Measurements from ENCODE around the gene ZBTB18. TPM values are rescaled to one million over a fixed set of nuclear protein-coding genes. Genes with fewer than 3 reads are reported as not detected.
"Not testable (repeated sequence)": the region's sequence is repeated elsewhere in the genome, so short reads cannot be mapped to it uniquely, and the experiment has no call there.

Gene ZBTB18
- total RNA-seq, 2 experiments from 2014 or later: 8.2 TPM

DNA sequence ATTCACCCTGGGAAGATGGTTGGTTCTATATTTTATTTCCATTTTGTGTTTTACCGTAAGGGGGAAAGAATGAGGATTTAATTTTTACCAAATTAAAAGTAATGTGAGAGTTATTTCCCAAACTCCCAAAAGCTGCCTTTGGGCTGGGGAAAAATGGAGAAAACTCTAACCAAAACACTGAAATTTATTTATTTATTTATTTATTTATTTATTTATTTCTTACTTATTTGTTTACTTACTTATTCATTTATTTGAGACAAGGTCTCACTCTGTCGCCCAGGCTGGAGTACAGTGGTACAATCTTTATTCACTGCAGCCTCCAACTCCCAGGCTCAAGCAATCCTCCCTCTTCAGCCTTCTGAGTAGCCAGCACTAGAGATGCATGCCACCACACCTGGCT, 38.0 kb upstream of the ZBTB18 start:
- Mint-ChIP-seq H3K27ac (no peak overlapping the region), H3K27me3 (no peaks in the 10 kb centered on the region), H3K9me3 (no peaks in the 10 kb centered on the region), H3K4me3 (no peak overlapping the region), H3K36me3 (ENCODE audit: low read depth) (no peaks in the 10 kb centered on the region), H3K4me1 (ENCODE audit: low read depth) (peaks cover 6% of the 10 kb centered on the region)
- no peak for DNase-seq
- intact Hi-C loops (cut with micrococcal nuclease): no loop called here
- no peak for ATAC-seq
- POLR2A ChIA-PET: no interaction called here
- CTCF ChIA-PET: no interaction called here
- no peak for TF ChIP-seq CTCF (IDR thresholded peaks at IDR 0.05)

DNA sequence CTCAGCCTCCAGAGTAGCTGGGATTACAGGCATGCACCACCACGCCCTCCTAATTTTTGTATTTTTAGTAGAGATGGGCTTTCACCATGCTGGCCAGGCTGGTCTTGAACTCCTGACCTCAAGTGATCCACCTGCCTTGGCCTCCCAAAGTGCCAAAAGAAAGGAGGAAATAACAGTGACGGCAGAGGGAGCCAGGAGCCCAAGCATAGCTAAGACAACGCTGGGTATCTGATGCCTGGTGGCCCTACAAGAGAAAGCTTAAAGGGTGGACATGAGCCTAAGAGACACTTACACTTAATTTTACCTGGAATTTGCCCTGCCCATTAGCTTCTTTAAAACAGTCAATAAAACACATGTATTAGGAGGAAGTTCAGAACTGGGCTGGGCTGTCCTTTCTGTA, 36.2 kb upstream of the ZBTB18 start:
- ATAC-seq; CTCF ChIA-PET; H3K27me3 Mint-ChIP-seq; DNase-seq; H3K36me3 Mint-ChIP-seq (ENCODE audit: low read depth); H3K4me1 Mint-ChIP-seq (ENCODE audit: low read depth); H3K9me3 Mint-ChIP-seq; POLR2A ChIA-PET; H3K27ac Mint-ChIP-seq; intact Hi-C loops (cut with micrococcal nuclease); H3K4me3 Mint-ChIP-seq: not testable (repeated sequence)

DNA sequence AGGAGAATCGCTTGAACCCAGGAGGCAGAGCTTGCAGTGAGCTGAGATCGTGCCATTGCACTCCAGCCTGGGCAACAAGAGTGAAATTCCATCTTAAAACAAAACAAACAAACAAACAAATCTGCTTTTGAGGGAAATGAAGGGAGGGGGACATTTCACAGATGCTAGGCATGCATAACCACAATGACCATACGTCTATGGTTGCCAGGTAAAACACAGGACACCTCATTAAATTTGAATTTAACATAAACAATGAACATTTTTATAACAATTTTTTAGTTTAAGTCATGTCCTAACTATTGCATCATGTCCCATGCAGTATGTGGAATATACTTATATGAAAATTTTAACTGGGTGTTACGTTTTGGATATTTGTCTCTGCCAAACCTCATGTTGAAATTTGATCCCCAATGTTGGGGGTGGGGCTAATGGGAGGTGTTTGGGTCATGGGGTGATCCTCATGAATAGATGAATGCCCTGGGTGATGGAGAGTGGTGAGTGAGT, 31.0 kb upstream of the ZBTB18 start:
- POLR2A ChIA-PET: no interaction called here
- peaks cover 2% of the 10 kb centered on the region for H3K9me3 Mint-ChIP-seq

DNA sequence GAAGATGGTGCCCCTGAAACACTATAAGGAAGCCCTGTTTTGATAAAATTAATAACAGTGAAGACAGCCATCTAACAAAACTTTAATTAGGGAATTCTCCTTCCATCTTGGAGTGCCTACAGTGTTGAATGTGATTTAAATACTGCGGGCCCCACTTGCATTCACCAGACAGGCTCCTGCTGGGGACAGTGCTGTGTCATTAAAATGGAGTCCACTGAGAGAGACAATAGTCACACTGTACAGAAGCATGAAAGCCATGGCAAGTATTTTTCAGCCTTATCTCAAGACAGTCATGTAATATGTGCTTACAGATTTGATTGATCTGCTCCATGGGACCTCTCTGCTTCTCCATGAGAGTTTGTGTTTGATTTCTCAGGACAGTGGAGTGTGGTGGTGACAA, 29.7 kb upstream of the ZBTB18 start:
- H3K27me3 Mint-ChIP-seq: peaks cover 4% of the 10 kb centered on the region
- intact Hi-C loops (cut with micrococcal nuclease): no loop called here
- no peaks in the 10 kb centered on the region for H3K4me1 Mint-ChIP-seq (ENCODE audit: low read depth)
- no peaks in the 10 kb centered on the region for H3K36me3 Mint-ChIP-seq (ENCODE audit: low read depth)
- no peak overlapping the region for H3K27ac Mint-ChIP-seq
- no peak for DNase-seq
- H3K9me3 Mint-ChIP-seq: peaks cover 2% of the 10 kb centered on the region
- POLR2A ChIA-PET: no interaction called here
- no peak overlapping the region for H3K4me3 Mint-ChIP-seq
- CTCF ChIA-PET: no interaction called here
- no peak for ATAC-seq
- TF ChIP-seq CTCF (IDR thresholded peaks at IDR 0.05): no peak

More for the DNA sequence above, 31.0 kb upstream of the ZBTB18 start:
- Mint-ChIP-seq H3K4me3 (no peak overlapping the region), H3K27ac (no peak overlapping the region), H3K4me1 (ENCODE audit: low read depth) (no peaks in the 10 kb centered on the region), H3K36me3 (ENCODE audit: low read depth) (no peaks in the 10 kb centered on the region), H3K27me3 (peaks cover 4% of the 10 kb centered on the region)
- intact Hi-C loops (cut with micrococcal nuclease): no loop called here
- CTCF ChIA-PET: no interaction called here
- DNase-seq (no peak), ATAC-seq (no peak)
- TF ChIP-seq CTCF (IDR thresholded peaks at IDR 0.05): no peak

DNA sequence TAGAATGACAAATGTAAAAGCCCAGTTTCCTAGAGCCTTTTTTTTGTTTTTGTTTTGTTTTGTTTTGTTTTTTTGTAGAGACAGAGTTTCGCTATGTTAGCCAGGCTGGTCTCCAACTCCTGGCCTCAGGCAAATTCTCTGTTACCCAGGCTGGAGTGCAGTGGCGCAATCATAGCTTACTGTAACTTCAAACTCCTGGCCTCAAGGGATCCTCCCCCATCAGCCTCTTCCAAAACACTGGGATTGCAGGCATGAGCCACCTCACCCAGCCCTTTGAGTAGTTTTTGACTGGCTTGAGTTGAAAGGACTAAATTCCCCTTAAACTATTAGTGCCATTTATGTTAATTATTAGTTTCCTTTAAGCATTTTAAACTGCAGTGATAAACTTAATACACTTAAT, 28.8 kb upstream of the ZBTB18 start:
- Mint-ChIP-seq H3K4me1 (ENCODE audit: low read depth) (no peaks in the 10 kb centered on the region), H3K9me3 (peaks cover 2% of the 10 kb centered on the region), H3K27ac (no peak overlapping the region), H3K4me3 (no peak overlapping the region), H3K27me3 (peaks cover 4% of the 10 kb centered on the region), H3K36me3 (ENCODE audit: low read depth) (no peaks in the 10 kb centered on the region)
- CTCF ChIA-PET: no interaction called here
- intact Hi-C loops (cut with micrococcal nuclease): no loop called here
- no peak for DNase-seq
- POLR2A ChIA-PET: no interaction called here
- ATAC-seq: no peak
- no peak for TF ChIP-seq CTCF (IDR thresholded peaks at IDR 0.05)
